NOMO-1 (cell line): ENCODE results near the gene ARR3.
"Not testable (repeated sequence)": the region's sequence is repeated elsewhere in the genome, so short reads cannot be mapped to it uniquely, and the experiment has no call there.

Experiments used
- DNase-seq, 2 experiments: peaks; one replicate each; lab custom pipeline; 2025; ENCODE audit not compliant: unreplicated experiment in 2 of 2; lab: John Stamatoyannopoulos, UW

ARR3 gene

DNA sequence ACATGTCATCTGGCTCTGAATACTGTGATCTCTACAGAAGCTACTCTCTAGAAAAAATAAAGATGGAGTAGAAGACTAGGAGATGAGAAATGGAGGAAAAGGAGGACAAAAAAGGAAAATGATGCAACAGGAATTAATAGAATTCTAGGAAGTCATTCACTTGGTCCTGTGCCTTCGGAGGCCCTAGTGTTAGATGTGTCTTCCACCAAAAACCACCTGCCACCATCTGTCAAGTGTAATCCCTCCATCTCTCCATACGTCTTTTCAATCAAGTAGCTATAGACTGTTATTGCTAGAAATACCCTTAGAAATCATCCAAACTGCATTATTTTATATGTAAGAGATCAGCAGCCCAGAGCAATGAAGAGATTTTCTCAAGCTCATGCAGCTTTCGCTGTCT lies 10.9 kb downstream of the ARR3 start:
- DNase-seq = no peak

DNA sequence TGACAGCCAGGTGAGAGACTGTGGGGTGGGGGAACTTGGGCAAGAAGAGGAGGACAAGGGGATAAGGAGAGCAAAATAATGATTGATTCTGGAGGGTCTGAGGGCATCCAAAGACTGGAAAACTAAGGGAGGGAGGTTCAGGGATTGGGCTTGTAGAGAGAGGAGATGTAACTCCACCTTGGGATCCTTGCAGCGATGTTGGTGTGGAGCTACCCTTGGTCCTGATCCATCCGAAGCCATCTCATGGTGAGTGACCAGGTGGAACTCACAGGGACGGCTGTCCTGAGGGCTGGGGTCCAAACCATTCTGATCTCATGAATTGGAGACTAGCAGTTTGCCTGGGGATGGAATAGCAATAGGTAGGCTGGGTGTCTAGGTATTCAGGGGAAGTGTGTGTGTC lies 12.4 kb downstream of the ARR3 start:
- DNase-seq = no peak

DNA sequence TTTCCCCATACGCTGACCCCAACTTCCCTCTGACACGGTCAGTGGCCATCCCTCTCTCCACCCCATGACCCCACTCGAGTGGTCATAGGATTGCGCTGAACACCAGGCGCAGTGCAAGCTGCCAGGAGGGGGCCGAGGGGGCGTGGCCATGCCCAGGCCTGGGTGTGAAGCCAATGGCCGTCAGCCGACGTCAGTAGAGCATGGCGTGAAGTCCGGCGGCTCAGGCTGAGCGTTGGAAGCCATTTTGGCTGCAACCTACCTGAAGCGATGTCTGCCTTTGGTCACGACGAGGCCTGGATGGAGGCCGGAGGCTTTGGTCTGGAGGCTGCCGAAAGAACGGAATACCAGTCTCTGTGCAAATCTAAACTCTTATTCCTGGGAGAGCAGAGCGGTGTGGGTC lies 13.8 kb downstream of the ARR3 start, which contains the start of gene RAB41:
Gene RAB41 (plus strand): TSS at position 222 of the 400 bp plus-strand sequence. CDS start 46 bp downstream, at position 268.
- DNase-seq = no peak

DNA sequence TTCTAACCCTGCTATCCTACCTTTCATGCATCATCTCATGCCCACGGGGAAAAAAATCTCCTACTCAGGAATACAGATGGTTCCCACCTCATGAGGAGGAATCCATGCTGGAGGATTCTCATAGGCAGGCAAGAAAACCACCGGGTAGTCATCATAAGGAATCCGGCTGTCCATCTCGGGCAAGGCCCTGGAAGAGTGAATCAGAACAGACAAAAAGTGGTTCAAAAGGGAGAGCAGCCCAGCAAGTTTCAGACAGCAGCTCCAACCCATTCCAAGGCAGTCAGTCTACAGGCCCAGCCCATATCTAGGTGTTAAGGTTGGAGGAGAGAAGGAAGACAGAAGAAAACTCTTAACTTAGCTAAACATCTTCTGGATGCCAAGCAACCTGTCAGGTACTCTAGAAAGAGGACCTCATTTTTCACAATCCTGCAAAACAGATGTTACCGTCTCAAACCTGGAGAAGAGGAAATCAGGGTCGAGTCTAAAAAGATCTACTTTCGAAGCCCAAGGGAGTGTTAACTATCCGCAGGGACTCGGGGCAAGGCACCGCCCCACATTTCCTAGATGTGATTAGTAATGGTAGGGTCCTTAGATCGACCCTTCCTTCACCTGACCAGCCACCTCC lies 21.1 kb downstream of the ARR3 start:
- no peak for DNase-seq

DNA sequence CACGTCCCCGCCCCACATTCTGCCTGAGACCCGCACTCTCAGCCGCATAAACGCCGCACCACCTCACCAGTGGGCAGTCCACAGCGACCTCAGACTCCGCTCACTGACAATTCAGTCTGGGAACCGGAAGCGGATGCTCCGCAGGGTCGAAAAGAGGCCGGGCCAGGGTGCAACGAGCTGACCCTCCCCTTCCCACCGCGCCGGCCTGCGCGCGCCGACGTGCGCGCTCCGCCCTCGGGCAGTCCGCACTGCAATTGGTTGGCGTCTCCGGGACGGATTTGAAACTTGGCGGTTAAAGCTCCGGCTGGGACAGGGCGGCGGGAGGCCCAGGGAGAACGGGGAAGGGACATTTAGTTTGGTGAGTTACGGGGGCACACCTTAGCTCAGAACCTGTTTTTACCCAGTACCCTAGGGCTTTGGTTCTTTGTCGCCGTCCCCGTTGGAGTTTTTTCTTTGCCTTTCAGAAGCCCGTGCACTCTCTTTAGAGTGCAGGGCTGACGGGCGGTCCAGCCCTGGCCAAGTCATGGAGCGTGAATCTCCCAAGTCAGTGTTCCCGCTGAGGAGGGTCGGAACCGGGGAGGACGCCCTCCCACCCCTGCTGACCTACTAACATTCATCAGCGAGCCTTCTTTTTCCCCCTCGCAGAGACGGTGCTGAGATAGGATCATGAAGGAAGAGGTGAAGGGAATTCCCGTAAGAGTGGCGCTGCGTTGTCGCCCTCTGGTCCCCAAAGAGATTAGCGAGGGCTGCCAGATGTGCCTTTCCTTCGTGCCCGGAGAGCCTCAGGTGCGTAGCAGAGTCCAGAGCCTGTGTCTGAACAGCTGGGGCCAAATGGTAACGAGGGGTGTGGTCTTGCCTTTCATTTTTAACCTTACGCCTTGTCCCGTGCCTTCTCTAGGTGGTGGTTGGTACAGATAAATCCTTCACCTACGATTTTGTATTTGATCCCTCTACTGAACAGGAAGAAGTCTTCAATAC lies 21.9 kb downstream of the ARR3 start, which contains the start of the genes KIF4A and PDZD11:
Gene KIF4A (plus strand): TSS at position 312 of the 978 bp plus-strand sequence. CDS start 355 bp downstream, at position 667.
Gene PDZD11 (minus strand): TSS at position 135 of the 978 bp plus-strand sequence. CDS start 586 bp downstream, outside the sequence.
- DNase-seq = peak; percentile 77 to 81

DNA sequence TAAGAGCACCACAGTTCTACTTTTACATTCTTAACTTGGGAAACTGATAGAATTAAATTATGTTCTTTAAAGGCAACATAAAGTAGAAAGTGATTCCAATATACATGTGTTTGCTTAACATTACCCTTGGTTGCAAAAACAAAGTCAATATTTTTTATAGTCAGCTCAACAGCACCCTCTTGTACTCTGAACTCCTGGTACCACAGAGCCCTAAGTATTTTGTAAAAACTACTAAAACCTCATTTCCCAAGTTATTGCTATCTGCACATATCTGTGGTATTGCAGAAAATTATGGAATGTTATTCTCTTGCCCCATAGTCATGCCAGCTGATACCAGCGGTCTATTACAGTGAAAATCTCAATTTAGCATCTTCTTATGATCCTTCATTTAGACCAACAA lies 24.7 kb downstream of the ARR3 start:
- DNase-seq = no peak

DNA sequence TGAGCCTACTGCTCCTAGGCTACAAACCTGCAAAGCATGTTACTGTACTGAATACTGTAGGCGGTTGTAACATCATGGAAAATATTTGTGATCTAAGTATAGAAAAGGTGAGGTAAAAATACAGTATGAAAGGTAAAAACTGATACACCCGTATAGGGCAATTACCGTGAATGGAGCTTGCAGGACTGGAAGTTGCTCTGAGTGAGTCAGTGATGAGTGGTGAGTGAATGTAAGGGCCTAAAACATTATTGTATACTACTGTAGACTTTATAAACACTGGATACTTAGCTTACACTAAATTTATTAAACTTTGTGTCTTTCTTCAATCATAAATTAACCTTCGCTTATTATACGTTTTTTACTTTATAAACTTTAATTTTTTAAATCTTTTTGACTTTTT lies 25.5 kb downstream of the ARR3 start:
- no peak for DNase-seq

DNA sequence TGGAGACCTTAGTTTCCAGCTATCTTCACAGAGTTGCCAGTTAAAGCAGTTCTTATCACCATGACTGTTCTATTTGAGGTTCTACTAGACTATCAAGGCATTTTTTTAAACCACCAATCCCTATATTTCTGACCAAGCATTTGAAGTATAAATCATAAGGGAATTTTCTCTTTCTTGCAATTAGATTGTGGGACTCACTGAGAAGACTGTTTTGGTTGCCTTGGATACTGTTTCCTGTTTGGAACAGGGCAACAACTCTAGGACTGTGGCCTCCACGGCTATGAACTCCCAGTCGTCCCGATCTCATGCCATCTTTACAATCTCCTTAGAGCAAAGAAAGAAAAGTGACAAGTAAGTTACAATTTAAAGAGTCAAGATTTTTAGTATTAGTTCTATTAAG lies 33.6 kb downstream of the ARR3 start:
- no peak for DNase-seq

DNA sequence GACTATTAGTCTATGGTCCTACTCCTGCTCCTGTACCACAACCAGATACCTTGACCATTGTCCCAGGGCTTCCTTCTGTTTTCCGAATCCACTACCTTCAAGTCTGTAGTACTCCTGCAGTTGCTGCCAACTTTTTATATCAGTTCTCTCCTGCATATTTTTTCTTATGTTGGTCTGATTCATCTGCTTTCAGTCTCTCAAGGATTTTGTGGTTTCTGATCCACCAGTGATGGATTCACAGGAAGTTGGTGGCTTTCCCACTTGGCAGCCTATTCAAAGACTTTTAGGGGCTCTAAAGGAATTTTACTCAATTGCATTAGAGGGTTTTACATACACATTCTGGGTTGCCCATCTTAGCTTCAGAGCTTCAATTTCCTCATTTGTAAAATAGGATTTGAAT lies 45.4 kb downstream of the ARR3 start:
- DNase-seq = no peak

DNA sequence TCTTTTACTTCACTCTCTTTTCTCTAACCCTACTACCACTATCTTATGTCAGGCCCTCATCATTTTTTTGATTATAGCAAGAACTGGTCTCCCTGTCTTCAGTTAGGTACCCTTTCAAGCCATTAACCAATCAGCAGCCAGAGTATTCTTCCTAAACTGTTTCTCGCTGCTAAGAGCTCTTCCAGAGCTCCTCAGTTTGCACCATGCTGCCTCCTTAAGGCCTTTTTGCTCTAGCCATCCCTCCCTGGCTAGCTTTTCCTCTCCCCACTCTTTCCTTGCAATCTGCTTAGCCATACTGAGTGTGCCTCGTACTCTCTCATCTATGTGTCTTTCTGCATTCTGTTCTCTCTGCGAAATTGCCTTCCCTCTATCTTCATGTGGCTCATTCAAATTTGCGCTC lies 54.6 kb downstream of the ARR3 start:
- DNase-seq = no peak

DNA sequence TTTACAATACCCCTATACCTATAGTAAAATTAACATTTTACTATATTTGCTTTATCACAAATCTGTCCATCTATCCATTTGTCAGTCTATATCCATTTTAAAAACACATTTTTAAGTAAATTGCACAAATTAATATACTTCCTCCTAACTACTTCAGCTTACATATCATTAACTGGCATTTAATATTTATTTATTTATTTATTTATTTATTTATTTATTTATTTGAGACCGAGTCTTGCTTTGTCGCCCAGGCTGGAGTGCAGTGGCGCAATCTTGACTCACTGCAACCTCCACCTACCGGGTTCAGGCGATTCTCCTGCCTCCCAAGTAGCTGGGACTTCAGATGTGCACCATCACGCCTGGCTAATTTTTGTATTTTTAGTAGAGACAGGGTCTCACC lies 55.5 kb downstream of the ARR3 start:
- DNase-seq = not testable (repeated sequence)

DNA sequence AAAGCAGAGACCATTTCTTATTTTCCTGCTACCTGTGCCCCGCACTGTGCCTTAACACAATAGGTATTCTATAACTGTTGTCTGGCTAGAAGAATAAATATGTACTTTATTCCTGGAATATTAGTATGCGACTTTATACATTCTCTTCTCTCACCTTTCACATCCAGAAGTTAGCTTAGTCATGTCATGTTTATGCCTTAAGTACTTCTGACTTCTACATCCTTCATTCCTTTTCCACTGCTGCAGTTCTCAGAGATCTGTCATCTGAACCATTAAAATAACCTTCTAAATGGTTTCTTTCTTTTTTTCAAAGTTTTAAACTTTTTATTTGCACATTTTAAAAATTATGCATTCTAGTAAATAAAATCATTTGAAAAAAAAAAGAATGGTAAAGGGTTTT lies 56.2 kb downstream of the ARR3 start:
- DNase-seq = no peak

DNA sequence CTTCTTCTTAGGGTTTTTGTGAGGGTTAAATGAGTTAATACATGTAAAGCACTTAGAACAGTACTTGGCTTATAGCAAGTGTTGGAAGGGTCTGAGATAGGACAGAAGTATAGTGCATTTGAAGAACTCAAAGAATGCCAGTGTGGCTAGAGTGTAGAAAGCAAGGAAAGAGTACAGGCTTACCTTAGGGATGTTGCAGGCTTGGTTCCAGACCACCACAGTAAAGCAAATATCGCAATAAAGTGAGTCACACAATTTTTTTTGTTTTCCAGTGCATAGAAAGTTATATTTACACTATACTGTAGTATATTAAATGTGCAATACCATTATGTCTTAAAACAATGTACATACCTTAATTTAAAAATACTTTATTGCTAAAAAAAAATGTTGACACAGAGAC lies 63.0 kb downstream of the ARR3 start:
- no peak for DNase-seq
